ENCODE measurements around the gene MTF1.

- TF ChIP-seq FOXM1 (IDR thresholded peaks at IDR 0.05; ENCODE audit: borderline replicate concordance) (no peak), CTBP1 (IDR thresholded peaks at IDR 0.05; ENCODE audit: borderline replicate concordance) (no peak), ELF4 (IDR thresholded peaks at IDR 0.05) (no peak)
These were observed 97.8 kb downstream of the MTF1 start for GRCh38 chr1:37761416-37762095.

Measured in HEK293T (cell line).